ENCODE measurements around the gene SUGCT. TPM values are rescaled to one million over a fixed set of nuclear protein-coding genes. Genes with fewer than 3 reads are reported as not detected.
"Not testable (repeated sequence)": the region's sequence is repeated elsewhere in the genome, so short reads cannot be mapped to it uniquely, and the experiment has no call there.

SUGCT gene
- total RNA-seq, 4 donors from 2014 or later, result 7.8 to 15.0 (median 12.8) TPM

GRCh38 chr7:40213291-40213690, 78.5 kb downstream of the SUGCT start:
- TF ChIP-seq POLR2AphosphoS5 (IDR thresholded peaks at IDR 0.05) (no peak), EP300 (IDR thresholded peaks at IDR 0.05) (no peak), POLR2A (IDR thresholded peaks at IDR 0.05; ENCODE audit: low read depth) (no peak)
- TF ChIP-seq, protein P1, sequence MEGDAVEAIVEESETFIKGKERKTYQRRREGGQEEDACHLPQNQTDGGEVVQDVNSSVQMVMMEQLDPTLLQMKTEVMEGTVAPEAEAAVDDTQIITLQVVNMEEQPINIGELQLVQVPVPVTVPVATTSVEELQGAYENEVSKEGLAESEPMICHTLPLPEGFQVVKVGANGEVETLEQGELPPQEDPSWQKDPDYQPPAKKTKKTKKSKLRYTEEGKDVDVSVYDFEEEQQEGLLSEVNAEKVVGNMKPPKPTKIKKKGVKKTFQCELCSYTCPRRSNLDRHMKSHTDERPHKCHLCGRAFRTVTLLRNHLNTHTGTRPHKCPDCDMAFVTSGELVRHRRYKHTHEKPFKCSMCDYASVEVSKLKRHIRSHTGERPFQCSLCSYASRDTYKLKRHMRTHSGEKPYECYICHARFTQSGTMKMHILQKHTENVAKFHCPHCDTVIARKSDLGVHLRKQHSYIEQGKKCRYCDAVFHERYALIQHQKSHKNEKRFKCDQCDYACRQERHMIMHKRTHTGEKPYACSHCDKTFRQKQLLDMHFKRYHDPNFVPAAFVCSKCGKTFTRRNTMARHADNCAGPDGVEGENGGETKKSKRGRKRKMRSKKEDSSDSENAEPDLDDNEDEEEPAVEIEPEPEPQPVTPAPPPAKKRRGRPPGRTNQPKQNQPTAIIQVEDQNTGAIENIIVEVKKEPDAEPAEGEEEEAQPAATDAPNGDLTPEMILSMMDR (IDR thresholded peaks at IDR 0.05), result no peak
- 95% methylated on average over 2 of the region's 2 CpGs for WGBS
- H3K27ac ChIP-seq (replicated peaks in 1 of 4), result no peak overlapping the region

GRCh38 chr7:40213856-40214255, 79.1 kb downstream of the SUGCT start:
- intact Hi-C loops (cut with DNase I), result no loop called here
- no peaks in the 10 kb centered on the region for H3K4me1 ChIP-seq
- H3K36me3 ChIP-seq, result peaks cover 0 to 4% (median 0%) of the 10 kb centered on the region in 4 donors
- DNase-seq (ENCODE audit: extremely low spot score), result no peak
- H3K4me3 ChIP-seq, result no peak overlapping the region
- 84% methylated on average over 3 of the region's 3 CpGs for WGBS
- H3K27me3 ChIP-seq, result no peaks in the 10 kb centered on the region
- H3K9me3 ChIP-seq, result no peaks in the 10 kb centered on the region
- H3K27ac ChIP-seq (replicated peaks in 1 of 4), result no peak overlapping the region
- TF ChIP-seq POLR2AphosphoS5 (IDR thresholded peaks at IDR 0.05) (no peak), EP300 (IDR thresholded peaks at IDR 0.05) (no peak), POLR2A (IDR thresholded peaks at IDR 0.05; ENCODE audit: low read depth) (no peak)
- TF ChIP-seq, protein P1 (IDR thresholded peaks at IDR 0.05), result no peak

More at GRCh38 chr7:40213291-40213690, 78.5 kb downstream of the SUGCT start:
- intact Hi-C loops (cut with DNase I), result no loop called here
- Histone ChIP-seq H3K27me3 (no peaks in the 10 kb centered on the region), H3K9me3 (no peaks in the 10 kb centered on the region), H3K36me3 (peaks cover 0 to 4% (median 0%) of the 10 kb centered on the region in 4 donors), H3K4me1 (no peaks in the 10 kb centered on the region), H3K4me3 (no peak overlapping the region)
- no peak for DNase-seq (ENCODE audit: extremely low spot score)

GRCh38 chr7:40218612-40219011, 83.8 kb downstream of the SUGCT start:
- H3K27me3 ChIP-seq; H3K9me3 ChIP-seq; H3K4me3 ChIP-seq; H3K36me3 ChIP-seq; DNase-seq (ENCODE audit: extremely low spot score); intact Hi-C loops (cut with DNase I): not testable (repeated sequence)
- WGBS, result 100% methylated on average over 7 of the region's 7 CpGs
- Histone ChIP-seq H3K4me1 (peaks cover 0 to 43% (median 35%) of the 10 kb centered on the region in 4 donors), H3K27ac (replicated peaks in 1 of 4) (peak overlapping the region in 2 of 4 donors; percentile 52 to 78)

DNA sequence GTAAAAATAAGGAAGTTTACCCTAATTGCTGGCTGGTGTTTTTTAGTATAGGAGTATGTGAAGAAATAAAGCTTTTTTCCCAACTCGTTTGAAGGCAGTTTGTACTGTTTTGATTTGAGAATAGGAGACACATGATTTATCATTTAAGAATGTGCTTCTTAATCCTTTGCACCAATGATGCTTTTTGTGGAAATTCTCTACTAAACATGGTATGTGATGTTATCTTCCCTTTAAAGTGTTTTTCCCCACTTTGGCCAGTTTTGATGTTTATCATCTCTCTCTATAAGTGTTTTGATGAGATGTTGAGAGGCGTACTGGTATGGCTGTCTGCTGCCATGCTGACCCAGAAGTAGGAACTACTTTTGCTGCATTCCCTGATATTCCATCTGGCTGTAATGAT, 85.1 kb downstream of the SUGCT start:
- Histone ChIP-seq H3K36me3 (peaks cover 0 to 4% (median 0%) of the 10 kb centered on the region in 4 donors), H3K27me3 (no peaks in the 10 kb centered on the region), H3K27ac (replicated peaks in 1 of 4) (peak overlapping the region; percentile 52 to 78 (median 66)), H3K4me3 (no peak overlapping the region), H3K4me1 (peaks cover 0 to 48% (median 36%) of the 10 kb centered on the region in 4 donors), H3K9me3 (no peaks in the 10 kb centered on the region)
- intact Hi-C loops (cut with DNase I), result loop anchor here (10.0 kb wide), 1 partner anchor 1485 kb away; the partner anchor contains the start of gene INHBA
- no peak for TF ChIP-seq POLR2AphosphoS5 (IDR thresholded peaks at IDR 0.05)
- TF ChIP-seq, protein P1 (IDR thresholded peaks at IDR 0.05), result no peak
- TF ChIP-seq POLR2A (IDR thresholded peaks at IDR 0.05; ENCODE audit: low read depth), result no peak
- no peak for TF ChIP-seq EP300 (IDR thresholded peaks at IDR 0.05)
- DNase-seq (ENCODE audit: extremely low spot score), result no peak
- 55% methylated on average over 2 of the region's 2 CpGs for WGBS

DNA sequence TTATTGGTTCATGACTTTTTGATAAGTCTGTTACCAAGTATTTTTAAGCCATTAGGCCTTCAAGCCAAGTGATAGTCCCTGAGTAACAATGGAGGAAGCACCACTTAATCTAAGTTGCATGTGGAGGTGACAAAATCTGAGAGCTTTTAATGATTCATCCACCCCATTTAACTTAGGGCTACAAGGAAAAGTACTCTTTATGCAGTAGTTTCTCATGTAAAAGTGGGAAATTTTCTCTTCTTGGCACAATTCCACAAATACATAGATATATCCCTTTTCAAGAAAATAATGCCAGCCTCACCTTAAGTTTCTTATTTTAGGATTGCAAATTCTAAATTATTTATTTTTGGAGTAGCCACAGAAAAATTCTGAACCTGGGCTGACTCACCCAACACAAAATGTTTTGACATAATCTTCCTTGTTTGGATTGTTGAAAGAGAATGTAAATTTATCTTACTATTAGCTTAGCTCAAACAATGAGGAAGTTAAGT, 85.7 kb downstream of the SUGCT start:
- Histone ChIP-seq H3K36me3 (peaks cover 0 to 4% (median 0%) of the 10 kb centered on the region in 4 donors), H3K4me1 (peaks cover 0 to 48% (median 36%) of the 10 kb centered on the region in 4 donors), H3K27ac (replicated peaks in 1 of 4) (peak overlapping the region; percentile 52 to 78 (median 66)), H3K4me3 (no peak overlapping the region), H3K9me3 (no peaks in the 10 kb centered on the region), H3K27me3 (no peaks in the 10 kb centered on the region)
- no peak for DNase-seq (ENCODE audit: extremely low spot score)
- TF ChIP-seq POLR2AphosphoS5 (IDR thresholded peaks at IDR 0.05) (no peak), POLR2A (IDR thresholded peaks at IDR 0.05; ENCODE audit: low read depth) (no peak), EP300 (IDR thresholded peaks at IDR 0.05) (no peak)
- TF ChIP-seq, protein P1 (IDR thresholded peaks at IDR 0.05), result no peak
- intact Hi-C loops (cut with DNase I), result loop anchor here (10.0 kb wide), 1 partner anchor 1484 kb away; the partner anchor contains the start of gene INHBA

Measured in esophagus muscularis mucosa (tissue), 4 donors.